Measurements from ENCODE around the gene IDE.
"Not testable (repeated sequence)": the region's sequence is repeated elsewhere in the genome, so short reads cannot be mapped to it uniquely, and the experiment has no call there.

The IDE gene

GRCh38 chr10:92479547-92479946 is 94.3 kb downstream of the IDE start:
- no peaks in the 10 kb centered on the region for H3K4me1 Mint-ChIP-seq
- H3K4me3 Mint-ChIP-seq, result no peak overlapping the region
- peaks cover 15% of the 10 kb centered on the region for H3K36me3 Mint-ChIP-seq
- no peaks in the 10 kb centered on the region for H3K27me3 Mint-ChIP-seq
- no peaks in the 10 kb centered on the region for H3K9me3 Mint-ChIP-seq
- H3K27ac Mint-ChIP-seq, result no peak overlapping the region

GRCh38 chr10:92478536-92478935 is 95.4 kb downstream of the IDE start:
- H3K36me3 Mint-ChIP-seq, result peaks cover 17% of the 10 kb centered on the region
- H3K4me1 Mint-ChIP-seq, result no peaks in the 10 kb centered on the region
- no peaks in the 10 kb centered on the region for H3K27me3 Mint-ChIP-seq
- H3K4me3 Mint-ChIP-seq, result no peak overlapping the region
- no peak overlapping the region for H3K27ac Mint-ChIP-seq
- no peaks in the 10 kb centered on the region for H3K9me3 Mint-ChIP-seq

GRCh38 chr10:92475357-92475868 is 98.5 kb downstream of the IDE start:
- peaks cover 15% of the 10 kb centered on the region for H3K36me3 Mint-ChIP-seq
- H3K4me3 Mint-ChIP-seq, result no peak overlapping the region
- H3K9me3 Mint-ChIP-seq, result no peaks in the 10 kb centered on the region
- H3K27me3 Mint-ChIP-seq, result no peaks in the 10 kb centered on the region
- no peaks in the 10 kb centered on the region for H3K4me1 Mint-ChIP-seq
- no peak overlapping the region for H3K27ac Mint-ChIP-seq

- H3K27ac Mint-ChIP-seq, result no peak overlapping the region
- no peaks in the 10 kb centered on the region for H3K27me3 Mint-ChIP-seq
- H3K36me3 Mint-ChIP-seq, result peaks cover 18% of the 10 kb centered on the region
- H3K9me3 Mint-ChIP-seq, result no peaks in the 10 kb centered on the region
- H3K4me1 Mint-ChIP-seq, result no peaks in the 10 kb centered on the region
- H3K4me3 Mint-ChIP-seq, result no peak overlapping the region
These were observed 103.9 kb downstream of the IDE start for GRCh38 chr10:92470026-92470425.

- Mint-ChIP-seq H3K36me3 (peaks cover 16% of the 10 kb centered on the region), H3K4me1 (no peaks in the 10 kb centered on the region), H3K27ac (no peak overlapping the region), H3K4me3 (no peak overlapping the region), H3K9me3 (no peaks in the 10 kb centered on the region), H3K27me3 (no peaks in the 10 kb centered on the region)
These were observed 109.5 kb downstream of the IDE start for GRCh38 chr10:92464364-92464763.

GRCh38 chr10:92463582-92463981 is 110.3 kb downstream of the IDE start:
- H3K9me3 Mint-ChIP-seq, result no peaks in the 10 kb centered on the region
- H3K4me3 Mint-ChIP-seq, result no peak overlapping the region
- H3K27ac Mint-ChIP-seq, result no peak overlapping the region
- no peaks in the 10 kb centered on the region for H3K27me3 Mint-ChIP-seq
- H3K4me1 Mint-ChIP-seq, result no peaks in the 10 kb centered on the region
- H3K36me3 Mint-ChIP-seq, result peaks cover 14% of the 10 kb centered on the region

- H3K36me3 Mint-ChIP-seq, result peaks cover 10% of the 10 kb centered on the region
- H3K27me3 Mint-ChIP-seq, H3K4me3 Mint-ChIP-seq, H3K9me3 Mint-ChIP-seq, H3K27ac Mint-ChIP-seq, H3K4me1 Mint-ChIP-seq: not testable (repeated sequence)
These were observed 118.9 kb downstream of the IDE start for GRCh38 chr10:92454955-92455354.

GRCh38 chr10:92452313-92452712 is 121.6 kb downstream of the IDE start:
- no peaks in the 10 kb centered on the region for H3K27me3 Mint-ChIP-seq
- no peak overlapping the region for H3K4me3 Mint-ChIP-seq
- no peak overlapping the region for H3K27ac Mint-ChIP-seq
- H3K9me3 Mint-ChIP-seq, result no peaks in the 10 kb centered on the region
- peaks cover 11% of the 10 kb centered on the region for H3K36me3 Mint-ChIP-seq
- no peaks in the 10 kb centered on the region for H3K4me1 Mint-ChIP-seq

GRCh38 chr10:92451431-92451830 is 122.5 kb downstream of the IDE start:
- Mint-ChIP-seq H3K4me1 (no peaks in the 10 kb centered on the region), H3K4me3 (no peak overlapping the region), H3K27me3 (no peaks in the 10 kb centered on the region), H3K9me3 (no peaks in the 10 kb centered on the region), H3K36me3 (peaks cover 11% of the 10 kb centered on the region), H3K27ac (no peak overlapping the region)

GRCh38 chr10:92450896-92451295 is 123.0 kb downstream of the IDE start:
- Mint-ChIP-seq H3K27ac (no peak overlapping the region), H3K36me3 (peaks cover 11% of the 10 kb centered on the region), H3K4me3 (no peak overlapping the region), H3K27me3 (no peaks in the 10 kb centered on the region), H3K4me1 (no peaks in the 10 kb centered on the region), H3K9me3 (no peaks in the 10 kb centered on the region)

GRCh38 chr10:92440578-92440977 is 133.3 kb downstream of the IDE start:
- no peaks in the 10 kb centered on the region for H3K36me3 Mint-ChIP-seq
- H3K4me3 Mint-ChIP-seq, result no peak overlapping the region
- no peaks in the 10 kb centered on the region for H3K27me3 Mint-ChIP-seq
- H3K9me3 Mint-ChIP-seq, result no peaks in the 10 kb centered on the region
- no peak overlapping the region for H3K27ac Mint-ChIP-seq
- H3K4me1 Mint-ChIP-seq, result no peaks in the 10 kb centered on the region

- H3K4me3 Mint-ChIP-seq, result no peak overlapping the region
- H3K9me3 Mint-ChIP-seq, result no peaks in the 10 kb centered on the region
- H3K4me1 Mint-ChIP-seq, result no peaks in the 10 kb centered on the region
- no peaks in the 10 kb centered on the region for H3K36me3 Mint-ChIP-seq
- H3K27me3 Mint-ChIP-seq, result no peaks in the 10 kb centered on the region
- no peak overlapping the region for H3K27ac Mint-ChIP-seq
These were observed 135.7 kb downstream of the IDE start for GRCh38 chr10:92438220-92438619.

GRCh38 chr10:92436611-92437010 is 137.3 kb downstream of the IDE start:
- no peak overlapping the region for H3K4me3 Mint-ChIP-seq
- no peaks in the 10 kb centered on the region for H3K4me1 Mint-ChIP-seq
- H3K27me3 Mint-ChIP-seq, result no peaks in the 10 kb centered on the region
- no peaks in the 10 kb centered on the region for H3K36me3 Mint-ChIP-seq
- no peaks in the 10 kb centered on the region for H3K9me3 Mint-ChIP-seq
- no peak overlapping the region for H3K27ac Mint-ChIP-seq

- H3K27me3 Mint-ChIP-seq, H3K4me3 Mint-ChIP-seq, H3K36me3 Mint-ChIP-seq, H3K27ac Mint-ChIP-seq, H3K4me1 Mint-ChIP-seq, H3K9me3 Mint-ChIP-seq: not testable (repeated sequence)
These were observed 137.8 kb downstream of the IDE start for GRCh38 chr10:92436065-92436464.

GRCh38 chr10:92434385-92434784 is 139.5 kb downstream of the IDE start:
- H3K9me3 Mint-ChIP-seq, result no peaks in the 10 kb centered on the region
- no peak overlapping the region for H3K27ac Mint-ChIP-seq
- no peak overlapping the region for H3K4me3 Mint-ChIP-seq
- H3K36me3 Mint-ChIP-seq, result no peaks in the 10 kb centered on the region
- no peaks in the 10 kb centered on the region for H3K27me3 Mint-ChIP-seq
- H3K4me1 Mint-ChIP-seq, result no peaks in the 10 kb centered on the region

GRCh38 chr10:92432596-92432995 is 141.3 kb downstream of the IDE start:
- no peaks in the 10 kb centered on the region for H3K4me1 Mint-ChIP-seq
- H3K4me3 Mint-ChIP-seq, result no peak overlapping the region
- H3K9me3 Mint-ChIP-seq, result no peaks in the 10 kb centered on the region
- H3K27me3 Mint-ChIP-seq, result no peaks in the 10 kb centered on the region
- no peaks in the 10 kb centered on the region for H3K36me3 Mint-ChIP-seq
- no peak overlapping the region for H3K27ac Mint-ChIP-seq

- Mint-ChIP-seq H3K4me3 (no peak overlapping the region), H3K9me3 (no peaks in the 10 kb centered on the region), H3K4me1 (no peaks in the 10 kb centered on the region), H3K27ac (no peak overlapping the region), H3K27me3 (no peaks in the 10 kb centered on the region), H3K36me3 (no peaks in the 10 kb centered on the region)
These were observed 143.8 kb downstream of the IDE start for GRCh38 chr10:92430103-92430502.
